Measurements from ENCODE around the gene PLSCR1. TPM values are rescaled to one million over a fixed set of nuclear protein-coding genes. Genes with fewer than 3 reads are reported as not detected.

PLSCR1 gene
- polyA plus RNA-seq, 2 of the 4 experiments (the other 2 are of a cell fraction), result 37.1 to 54.4 TPM

Small RNA genes within 50 kb of the gene (small RNA-seq; reads per million reads assigned to genes)
- 0 to 3.6 (median 0.39) reads per million in 6 experiments for gene RNU6-428P

Other genes with a start within 250 kb of the PLSCR1 start
- 0.10 TPM in 1 of 2 replicates, not detected in the other for gene PLSCR2, start 75.0 kb downstream of the PLSCR1 start, polyA plus RNA-seq (2011; rRNA removed)
- gene PLSCR2, start 75.0 kb downstream of the PLSCR1 start, polyA plus RNA-seq (2017; fragmentation: RNase III; extraction: RNeasy Plus Mini Kit Qiagen cat#74134 plus additional on column Dnase treatment), result not detected in 3 replicates
- not detected in 2 replicates for gene PLSCR5, start 60.7 kb upstream of the PLSCR1 start, polyA plus RNA-seq (2011; rRNA removed)
- not detected in 3 replicates for gene PLSCR5, start 60.7 kb upstream of the PLSCR1 start, polyA plus RNA-seq (2017; fragmentation: RNase III; extraction: RNeasy Plus Mini Kit Qiagen cat#74134 plus additional on column Dnase treatment)

All from A549 (cell line).